GM23338 (cell line): ENCODE data around the gene FEM1A. TPM values are rescaled to one million over a fixed set of nuclear protein-coding genes. Genes with fewer than 3 reads are reported as not detected.
"Not testable (repeated sequence)": the region's sequence is repeated elsewhere in the genome, so short reads cannot be mapped to it uniquely, and the experiment has no call there.

Experiments
- ATAC-seq: fragments of 200-7000 bp; cut with Tn5 transposase; 3 replicates; pipeline ENCODE4 v1.9.1; 2020
- DNase-seq: peaks from one replicate; pipeline ENCODE4 v3.0.0-alpha.2; 2015; ENCODE audit warnings: low spot score
- H2AFZ ChIP-seq: fragments of 200-600 bp; sonication (generic); 2 replicates; pipeline ENCODE4 v1.8.0; 2016; ENCODE audit warnings: antibody characterized with exemption, mild to moderate bottlenecking, moderate library complexity
- H3F3A ChIP-seq: fragments of 200-600 bp; sonication (generic); replicated peaks from 2 replicates; pipeline ENCODE4 v1.8.0; 2017; ENCODE audit warnings: antibody characterized with exemption, mixed run types, low read depth
- H3K27ac ChIP-seq: fragments of 200-600 bp; sonication (generic); 2 replicates; pipeline ENCODE4 v1.6.1; 2016; ENCODE audit warnings: low read depth
- H3K27me3 ChIP-seq: fragments of 200-600 bp; sonication (generic); 2 replicates; pipeline ENCODE4 v1.8.0; 2016; ENCODE audit warnings: mild to moderate bottlenecking, mixed run types, moderate library complexity; ENCODE audit not compliant: insufficient read depth
- H3K36me3 ChIP-seq: fragments of 200-600 bp; sonication (generic); 2 replicates; pipeline ENCODE4 v1.8.0; 2016; ENCODE audit warnings: mild to moderate bottlenecking; ENCODE audit not compliant: insufficient read depth
- H3K4me1 ChIP-seq: fragments of 200-600 bp; sonication (generic); 2 replicates; pipeline ENCODE4 v1.8.0; 2016; ENCODE audit warnings: mild to moderate bottlenecking, moderate library complexity; ENCODE audit not compliant: insufficient read depth
- H3K4me2 ChIP-seq: fragments of 200-600 bp; sonication (generic); 2 replicates; pipeline ENCODE4 v1.7.1; 2017; ENCODE audit warnings: mixed run types
- H3K4me3 ChIP-seq: fragments of 200-600 bp; sonication (generic); 2 replicates; pipeline ENCODE4 v1.6.1; 2016; ENCODE audit warnings: mixed run types
- H3K79me2 ChIP-seq: fragments of 200-600 bp; sonication (generic); replicated peaks from 2 replicates; pipeline ENCODE4 v1.8.0; 2017; ENCODE audit warnings: mild to moderate bottlenecking; ENCODE audit not compliant: insufficient read depth
- H3K9me2 ChIP-seq: fragments of 200-600 bp; sonication (generic); 2 replicates; pipeline ENCODE4 v1.8.0; 2017; ENCODE audit not compliant: insufficient read depth
- H4K20me1 ChIP-seq: fragments of 200-600 bp; sonication (generic); replicated peaks from 2 replicates; pipeline ENCODE4 v1.8.0; 2017; ENCODE audit warnings: mild to moderate bottlenecking; ENCODE audit not compliant: insufficient read depth
- H3K27ac Mint-ChIP-seq: 2 replicates; pipeline ENCODE4 v1.8.0; 2020; ENCODE audit warnings: inconsistent platforms, mild to moderate bottlenecking, moderate library complexity, mixed read lengths
- H3K27me3 Mint-ChIP-seq: 3 replicates; pipeline ENCODE4 v1.8.0; 2022; ENCODE audit warnings: low read depth, mild to moderate bottlenecking, moderate library complexity, mixed read lengths, inconsistent platforms; ENCODE audit not compliant: insufficient read depth, poor library complexity
- H3K36me3 Mint-ChIP-seq: 3 replicates; pipeline ENCODE4 v1.8.0; 2021; ENCODE audit warnings: low read depth, mild to moderate bottlenecking, inconsistent platforms, moderate library complexity, mixed read lengths
- H3K4me1 Mint-ChIP-seq: 3 replicates; pipeline ENCODE4 v1.8.0; 2020; ENCODE audit warnings: mild to moderate bottlenecking, inconsistent platforms, mixed read lengths
- H3K4me3 Mint-ChIP-seq: 3 replicates; pipeline ENCODE4 v1.8.0; 2021; ENCODE audit warnings: moderate library complexity, mild to moderate bottlenecking, inconsistent platforms, mixed read lengths
- H3K9me3 Mint-ChIP-seq: 3 replicates; pipeline ENCODE4 v1.8.0; 2020; ENCODE audit warnings: moderate library complexity, mild to moderate bottlenecking, inconsistent platforms, mixed read lengths
- EZH2 ChIP-seq: fragments of 200-600 bp; sonication (generic); IDR thresholded peaks from one replicate; pipeline ENCODE4 v1.8.0; 2017; ENCODE audit warnings: antibody characterized with exemption, mild to moderate bottlenecking, low read depth; ENCODE audit not compliant: unreplicated experiment
- JUNB ChIP-seq: IDR thresholded peaks from one replicate; pipeline ENCODE4 v1.6.1; 2016; ENCODE audit warnings: antibody characterized with exemption; ENCODE audit not compliant: unreplicated experiment
- NANOG ChIP-seq: IDR thresholded peaks from 2 replicates; pipeline ENCODE4 v1.6.1; 2016; ENCODE audit warnings: antibody characterized with exemption, borderline replicate concordance
- POLR2AphosphoS5 ChIP-seq: IDR thresholded peaks from 2 replicates; pipeline ENCODE4 v1.6.1; 2016; ENCODE audit warnings: antibody characterized with exemption, low read depth
- STAT1 ChIP-seq: IDR thresholded peaks from one replicate; pipeline ENCODE4 v1.6.1; 2016; ENCODE audit warnings: antibody characterized with exemption; ENCODE audit not compliant: unreplicated experiment
- ZNF331 ChIP-seq: fragments of 250-450 bp; sonication (Bioruptor Pico); IDR thresholded peaks from 2 replicates; pipeline ENCODE4 v1.5.0; 2020; ENCODE audit warnings: low read depth, mild to moderate bottlenecking, moderate library complexity
- polyA plus RNA-seq: library from polyadenylated mRNA; unstranded; fragments of >200 nt; fragmentation: Nextera tagmentation; extraction: Ambion mirVana; gene quantifications from 2 replicates; pipeline ENCODE4 v1.2.1, GENCODE V29; 2016
- total RNA-seq: library from RNA; depleted of rRNA; stranded (reverse); fragments of >200 nt; shearing (Covaris generic); gene quantifications from 2 replicates; pipeline ENCODE4 v1.2.3, GENCODE V29; 2014
- TF ChIP-seq, protein P1 (sequence below): IDR thresholded peaks from 2 replicates; pipeline ENCODE4 v1.6.1; 2016; ENCODE audit warnings: antibody characterized with exemption

The FEM1A gene
- total and polyA plus RNA-seq, 2 experiments from 2014 or later = 0.87 to 16.5 TPM

DNA sequence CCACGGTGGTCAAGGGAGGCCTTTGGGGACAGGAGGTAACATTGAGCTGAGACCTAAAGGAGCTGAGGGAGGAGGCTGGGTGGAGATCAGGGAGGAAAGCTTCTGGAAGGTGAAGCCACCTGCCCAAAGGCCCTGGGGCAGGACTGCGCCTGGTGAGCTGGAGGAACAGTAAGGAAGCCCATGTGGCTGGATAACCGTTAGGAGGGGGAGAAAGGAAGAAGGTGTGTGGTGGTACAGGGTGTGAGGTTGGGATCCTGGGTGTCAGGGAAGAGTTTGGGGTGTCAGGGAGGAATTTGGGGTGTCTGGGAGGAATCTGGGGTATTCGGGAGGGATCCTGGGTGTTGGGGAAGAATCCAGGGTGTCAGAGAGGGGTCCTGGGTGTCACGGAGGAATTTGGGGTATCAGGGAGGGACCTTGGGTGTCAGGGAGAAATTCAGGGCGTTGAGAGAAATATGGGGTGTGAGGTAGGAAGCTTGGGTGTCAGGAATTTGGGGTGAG is 39.3 kb downstream of the FEM1A start:
- Histone ChIP-seq H3K4me1 (no peaks in the 10 kb centered on the region), H3F3A (no peaks in the 10 kb centered on the region; the same call in 1 of the 2 replicates), H3K9me2 (no peaks in the 10 kb centered on the region), H3K27me3 (peaks cover 27% of the 10 kb centered on the region), H4K20me1 (no peaks in the 10 kb centered on the region; the same call in 1 of the 2 replicates), H3K4me3 (peak overlapping the region; percentile 71; the same call in 1 of the 2 replicates), H3K27ac (no peak overlapping the region), H3K79me2 (no peaks in the 10 kb centered on the region), H2AFZ (peak overlapping the region; percentile 98; the same call in 1 of the 2 replicates), H3K36me3 (no peaks in the 10 kb centered on the region), H3K4me2 (peak overlapping the region; percentile 87)
- Mint-ChIP-seq H3K36me3 (no peaks in the 10 kb centered on the region), H3K4me3 (peak overlapping the region; percentile 69), H3K27me3 (peaks cover 16% of the 10 kb centered on the region), H3K4me1 (no peaks in the 10 kb centered on the region), H3K27ac (no peak overlapping the region), H3K9me3 (no peaks in the 10 kb centered on the region)
- DNase-seq (no peak), ATAC-seq (no peak)
- no peak for TF ChIP-seq STAT1
- no peak for TF ChIP-seq POLR2AphosphoS5
- no peak for TF ChIP-seq EZH2
- TF ChIP-seq ZNF331 (CRISPR knock-in tag) = no peak
- no peak for TF ChIP-seq JUNB
- TF ChIP-seq NANOG = no peak
- TF ChIP-seq, protein P1, sequence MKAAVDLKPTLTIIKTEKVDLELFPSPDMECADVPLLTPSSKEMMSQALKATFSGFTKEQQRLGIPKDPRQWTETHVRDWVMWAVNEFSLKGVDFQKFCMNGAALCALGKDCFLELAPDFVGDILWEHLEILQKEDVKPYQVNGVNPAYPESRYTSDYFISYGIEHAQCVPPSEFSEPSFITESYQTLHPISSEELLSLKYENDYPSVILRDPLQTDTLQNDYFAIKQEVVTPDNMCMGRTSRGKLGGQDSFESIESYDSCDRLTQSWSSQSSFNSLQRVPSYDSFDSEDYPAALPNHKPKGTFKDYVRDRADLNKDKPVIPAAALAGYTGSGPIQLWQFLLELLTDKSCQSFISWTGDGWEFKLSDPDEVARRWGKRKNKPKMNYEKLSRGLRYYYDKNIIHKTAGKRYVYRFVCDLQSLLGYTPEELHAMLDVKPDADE = no peak

DNA sequence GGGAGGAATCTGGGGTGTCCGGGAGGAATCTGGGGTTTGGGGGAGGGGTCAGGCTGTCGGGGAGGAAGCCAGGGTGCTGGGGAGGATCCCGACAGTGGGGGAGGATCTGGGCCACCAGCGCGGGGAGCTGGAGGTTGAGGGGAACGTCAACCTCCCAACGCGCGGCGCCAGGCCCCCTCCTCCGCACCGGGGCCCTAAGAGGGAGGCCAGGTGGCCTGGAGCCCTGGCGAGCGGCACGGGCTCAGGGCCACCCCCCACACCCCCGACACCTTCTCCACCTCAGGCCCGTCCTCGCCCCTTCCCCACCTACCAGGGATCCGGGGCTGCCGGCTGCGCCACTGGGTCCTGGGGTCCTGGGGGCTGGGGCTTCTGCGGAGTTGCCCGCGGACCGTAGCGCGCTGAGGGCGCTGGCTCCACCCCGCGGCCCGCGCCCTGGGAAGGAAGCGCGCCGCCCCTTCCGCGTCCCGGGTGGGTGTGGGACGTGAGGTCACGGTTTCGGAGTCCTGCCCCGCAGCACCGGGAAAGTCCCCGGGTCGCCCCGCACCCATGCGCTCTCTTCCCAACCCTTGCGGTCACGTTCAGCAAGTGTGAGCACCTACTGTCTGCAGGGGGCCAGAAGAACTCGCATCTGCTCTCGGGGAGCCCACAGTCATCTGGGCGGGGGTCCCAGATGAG is 39.9 kb downstream of the FEM1A start, which contains the start of gene TICAM1:
TICAM1 (minus strand) TSS at position 409 of the 675 bp plus-strand sequence. CDS start 13,335 bp downstream, outside the sequence.
- H3K79me2 ChIP-seq = no peaks in the 10 kb centered on the region
- no peaks in the 10 kb centered on the region for H3K4me1 ChIP-seq
- H3K4me1 Mint-ChIP-seq = no peaks in the 10 kb centered on the region
- no peaks in the 10 kb centered on the region; the same call in 1 of the 2 replicates for H3F3A ChIP-seq
- no peaks in the 10 kb centered on the region; the same call in 1 of the 2 replicates for H4K20me1 ChIP-seq
- no peaks in the 10 kb centered on the region for H3K36me3 Mint-ChIP-seq
- H3K27ac Mint-ChIP-seq = no peak within 1 kb of the TSS
- peak within 1 kb of the TSS; percentile 71 for H3K4me3 ChIP-seq
- peak within 1 kb of the TSS; percentile 87 for H3K4me2 ChIP-seq
- ATAC-seq = peak; percentile 84
- DNase-seq = peak; percentile 45
- no peaks in the 10 kb centered on the region for H3K36me3 ChIP-seq
- H3K27ac ChIP-seq = no peak within 1 kb of the TSS
- TF ChIP-seq NANOG (no peak), EZH2 (peak; percentile 35)
- TF ChIP-seq, protein P1 = no peak
- H2AFZ ChIP-seq = peak within 1 kb of the TSS; percentile 98
- H3K9me3 Mint-ChIP-seq = no peaks in the 10 kb centered on the region
- no peaks in the 10 kb centered on the region for H3K9me2 ChIP-seq
- peaks cover 27% of the 10 kb centered on the region for H3K27me3 ChIP-seq
- H3K27me3 Mint-ChIP-seq = peaks cover 16% of the 10 kb centered on the region
- peak within 1 kb of the TSS; percentile 69 for H3K4me3 Mint-ChIP-seq

GRCh38 chr19:4831979-4832340 is 40.4 kb downstream of the FEM1A start:
- peak overlapping the region; percentile 87 for H3K4me2 ChIP-seq
- H3K9me3 Mint-ChIP-seq, H3K4me1 Mint-ChIP-seq, H3K36me3 ChIP-seq, H3K9me2 ChIP-seq, H3K27ac Mint-ChIP-seq, H3K4me1 ChIP-seq, DNase-seq, H3K27ac ChIP-seq, H3F3A ChIP-seq, H3K79me2 ChIP-seq, ATAC-seq, H3K36me3 Mint-ChIP-seq, H4K20me1 ChIP-seq: not testable (repeated sequence)
- peaks cover 18% of the 10 kb centered on the region for H3K27me3 Mint-ChIP-seq
- peak overlapping the region; percentile 71 for H3K4me3 ChIP-seq
- peak overlapping the region; percentile 69 for H3K4me3 Mint-ChIP-seq
- H2AFZ ChIP-seq = peak overlapping the region; percentile 98
- H3K27me3 ChIP-seq = peaks cover 27% of the 10 kb centered on the region
